ENCODE results near the gene SCUBE2. TPM values are rescaled to one million over a fixed set of nuclear protein-coding genes. Genes with fewer than 3 reads are reported as not detected.

The SCUBE2 gene
- total and polyA plus RNA-seq, 2 of the 4 experiments (the other 2 are of a cell fraction) = 0.43 to 0.72 TPM

DNA sequence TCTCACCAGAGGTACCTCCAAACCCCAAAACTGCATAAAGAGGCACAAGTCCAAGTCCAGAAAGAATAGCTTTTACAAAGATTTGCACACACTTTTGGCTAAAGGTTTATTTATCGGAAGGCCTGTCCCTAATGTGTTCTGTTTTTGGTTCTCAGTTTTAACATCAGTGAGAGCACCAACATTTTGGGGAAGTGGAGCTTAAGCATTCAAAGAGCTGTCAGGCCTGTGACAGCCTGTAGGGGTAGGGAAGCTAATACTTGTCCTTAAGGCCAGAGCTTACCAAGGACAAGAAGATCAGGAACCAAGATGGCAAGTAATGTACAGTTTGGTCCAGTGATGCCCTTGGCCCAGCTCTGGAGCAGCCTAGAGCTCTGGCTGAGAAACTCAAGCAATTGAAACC, 38.9 kb upstream of the SCUBE2 start:
- TF ChIP-seq RCOR1 (IDR thresholded peaks at IDR 0.05; ENCODE audit: insufficient replicate concordance, low read length) (no peak), MAZ (IDR thresholded peaks at IDR 0.05; ENCODE audit: borderline replicate concordance, low read depth, low read length) (no peak), SMC3 (IDR thresholded peaks at IDR 0.05; ENCODE audit: low read depth, low read length) (no peak), BHLHE40 (IDR thresholded peaks at IDR 0.05; ENCODE audit: low read depth, low read length) (no peak)
- TF ChIP-seq, protein P1, sequence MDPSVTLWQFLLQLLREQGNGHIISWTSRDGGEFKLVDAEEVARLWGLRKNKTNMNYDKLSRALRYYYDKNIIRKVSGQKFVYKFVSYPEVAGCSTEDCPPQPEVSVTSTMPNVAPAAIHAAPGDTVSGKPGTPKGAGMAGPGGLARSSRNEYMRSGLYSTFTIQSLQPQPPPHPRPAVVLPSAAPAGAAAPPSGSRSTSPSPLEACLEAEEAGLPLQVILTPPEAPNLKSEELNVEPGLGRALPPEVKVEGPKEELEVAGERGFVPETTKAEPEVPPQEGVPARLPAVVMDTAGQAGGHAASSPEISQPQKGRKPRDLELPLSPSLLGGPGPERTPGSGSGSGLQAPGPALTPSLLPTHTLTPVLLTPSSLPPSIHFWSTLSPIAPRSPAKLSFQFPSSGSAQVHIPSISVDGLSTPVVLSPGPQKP (IDR thresholded peaks at IDR 0.05; ENCODE audit: borderline replicate concordance, low read depth, low read length) = no peak
- ATAC-seq (ENCODE audit: low read depth) (no peak), DNase-seq (no peak)
- no peak overlapping the region for H2BK120ac ChIP-seq (ENCODE audit: low read depth, low read length)
- H3K56ac ChIP-seq (ENCODE audit: extremely low read depth, insufficient read depth, low read length) = no peak overlapping the region
- in situ Hi-C loops (cut with MboI; ENCODE audit: low sequenced_read_pairs) = loop anchor here (5.0 to 25.0 kb wide), 2 partner anchors 113 to 443 kb away; partner anchors contain the start of genes RPL27A and TRIM66
- no peaks in the 10 kb centered on the region for H3K4me1 ChIP-seq (ENCODE audit: control insufficient read depth, insufficient read depth, low read length)
- BruUV-seq (replicated peaks) = no TSS peak
- H3K4me3 ChIP-seq (ENCODE audit: insufficient read depth, low read depth, low read length) = no peak overlapping the region
- no peaks in the 10 kb centered on the region for H4K20me1 ChIP-seq (ENCODE audit: insufficient read depth, low read length)
- H3K23ac ChIP-seq (ENCODE audit: low read depth, low read length) = no peak overlapping the region
- H3K9me3 ChIP-seq (ENCODE audit: control insufficient read depth, insufficient read depth, low read length) = no peaks in the 10 kb centered on the region
- no peak overlapping the region for H2AK9ac ChIP-seq (replicated peaks; ENCODE audit: low read depth, low read length, poor library complexity)
- dilution Hi-C loops (cut with HindIII; ENCODE audit: low sequenced_read_pairs, unreplicated experiment) = no loop called here
- no peak overlapping the region for H2AFZ ChIP-seq (replicated peaks; ENCODE audit: low read length, poor library complexity)
- ChIA-PET CTCF (interaction anchor here (1.2 kb wide), 1 partner anchor 17 kb away, joined by 3 read pairs; no protein-coding TSS in a partner anchor), POLR2A (ENCODE audit: unreplicated experiment) (no interaction called here)
- H3K9me1 ChIP-seq (ENCODE audit: insufficient read depth, low read length) = peaks cover 8% of the 10 kb centered on the region; the same call in 1 of the 2 replicates
- no peak overlapping the region for H3K18ac ChIP-seq (ENCODE audit: low read depth, low read length)
- no peak overlapping the region for H3K27ac ChIP-seq (ENCODE audit: insufficient read depth, low read length)
- H2BK15ac ChIP-seq (ENCODE audit: low read depth, low read length) = no peak overlapping the region
- H2BK20ac ChIP-seq (ENCODE audit: low read depth, low read length) = no peak overlapping the region
- no peak overlapping the region for H4K91ac ChIP-seq (ENCODE audit: insufficient read depth, low read depth, low read length)
- no peak overlapping the region for H3K4ac ChIP-seq (ENCODE audit: low read depth, low read length)
- no peak overlapping the region for H3K14ac ChIP-seq (replicated peaks; ENCODE audit: low read depth, low read length)
- no peak overlapping the region for H2AK5ac ChIP-seq (ENCODE audit: low read depth, low read length)
- no peaks in the 10 kb centered on the region for H3K27me3 ChIP-seq (ENCODE audit: control insufficient read depth, insufficient read depth, low read length)
- H3K4me2 ChIP-seq (ENCODE audit: low read depth, low read length) = no peak overlapping the region
- peaks cover 0 to 6% of the 10 kb centered on the region in 2 experiments; a peak in 1 of 4 replicates for H3K79me1 ChIP-seq (ENCODE audit: low read depth in 1 of 2, low read length in 2 of 2)
- H4K8ac ChIP-seq (ENCODE audit: low read depth in 2 of 2, low read length in 2 of 2) = no peak overlapping the region
- no CpG with 5 or more reads among the region's 1 CpG for WGBS, 2 experiments (ENCODE audit: extremely low coverage in 2 of 2, insufficient read length in 1 of 2)
- H3K36me3 ChIP-seq (ENCODE audit: control insufficient read depth, insufficient read depth, low read length) = peaks cover 12% of the 10 kb centered on the region
- H4K5ac ChIP-seq (ENCODE audit: low read depth, low read length) = no peak overlapping the region
- no peak overlapping the region for H3K9ac ChIP-seq (ENCODE audit: low read depth, low read length)
- intact Hi-C loops (cut with micrococcal nuclease) = loop anchor here (10.0 kb wide), 1 partner anchor 435 kb away; no protein-coding TSS in a partner anchor
- no peak overlapping the region for H2BK5ac ChIP-seq (ENCODE audit: low read depth, low read length, poor library complexity, severe bottlenecking)

All from IMR-90 (cell line).